ENCODE data around the gene UQCC3. TPM values are rescaled to one million over a fixed set of nuclear protein-coding genes. Genes with fewer than 3 reads are reported as not detected.
"Not testable (repeated sequence)": the region's sequence is repeated elsewhere in the genome, so short reads cannot be mapped to it uniquely, and the experiment has no call there.

UQCC3 gene
- total and polyA plus RNA-seq, 4 donors, result 8.6 to 20.1 (median 9.5) TPM

- H3K27me3 ChIP-seq (ENCODE audit: control insufficient read depth in 3 of 3, insufficient read depth in 3 of 3, low read length in 2 of 3), result no peaks in the 10 kb centered on the region
- peaks cover 11 to 20% (median 17%) of the 10 kb centered on the region in 5 donors for H3K4me1 ChIP-seq (ENCODE audit: control insufficient read depth in 5 of 5, insufficient read depth in 5 of 5, low read length in 5 of 5)
- no peaks in the 10 kb centered on the region for H3K9me3 ChIP-seq (ENCODE audit: control insufficient read depth in 4 of 4, insufficient read depth in 3 of 4, low read length in 3 of 4)
- DNase-seq (no peak), ATAC-seq (ENCODE audit: insufficient read depth, low FRiP score) (peak; percentile 6)
- WGBS, 2 donors, result 1 to 2% methylated on average over 17 of the region's 17 CpGs
- peak overlapping the region; percentile 65 for H3K4me3 ChIP-seq
- peak overlapping the region; percentile 76 to 89 for H3K27ac ChIP-seq (ENCODE audit: low read depth in 1 of 2, low read length in 1 of 2)
- H3K9ac ChIP-seq (ENCODE audit: insufficient read depth in 1 of 2, low read length in 2 of 2), result peak overlapping the region; percentile 86 to 95
- TF ChIP-seq CTCF (IDR thresholded peaks at IDR 0.05; ENCODE audit: control extremely low read depth, extremely low read depth), result no peak
- H3K36me3 ChIP-seq (ENCODE audit: control insufficient read depth in 4 of 4, insufficient read depth in 4 of 4, low read length in 4 of 4), result peaks cover 0 to 20% (median 13%) of the 10 kb centered on the region in 4 donors
These were observed 251 bp upstream of the UQCC3 start for GRCh38 chr11:62671236-62671607.

GRCh38 chr11:62673196-62673525 lies 1.7 kb downstream of the UQCC3 start:
- WGBS, 2 donors, result 90 to 96% methylated on average over 2 of the region's 2 CpGs
- TF ChIP-seq CTCF (IDR thresholded peaks at IDR 0.05; ENCODE audit: control extremely low read depth, extremely low read depth), result no peak
- H3K36me3 ChIP-seq (ENCODE audit: control insufficient read depth in 4 of 4, insufficient read depth in 4 of 4, low read length in 4 of 4), result peaks cover 0 to 19% (median 8%) of the 10 kb centered on the region in 4 donors
- no peak overlapping the region for H3K27ac ChIP-seq (ENCODE audit: low read depth in 1 of 2, low read length in 1 of 2)
- no peaks in the 10 kb centered on the region for H3K9me3 ChIP-seq (ENCODE audit: control insufficient read depth in 4 of 4, insufficient read depth in 3 of 4, low read length in 3 of 4)
- no peaks in the 10 kb centered on the region for H3K27me3 ChIP-seq (ENCODE audit: control insufficient read depth in 3 of 3, insufficient read depth in 3 of 3, low read length in 2 of 3)
- H3K4me3 ChIP-seq, result no peak overlapping the region
- H3K9ac ChIP-seq (ENCODE audit: insufficient read depth in 1 of 2, low read length in 2 of 2), result no peak overlapping the region
- DNase-seq (no peak), ATAC-seq (ENCODE audit: insufficient read depth, low FRiP score) (no peak)
- peaks cover 5 to 14% (median 7%) of the 10 kb centered on the region in 5 donors for H3K4me1 ChIP-seq (ENCODE audit: control insufficient read depth in 5 of 5, insufficient read depth in 5 of 5, low read length in 5 of 5)

- not testable (repeated sequence) for H3K27me3 ChIP-seq (ENCODE audit: control insufficient read depth in 3 of 3, insufficient read depth in 3 of 3, low read length in 2 of 3); H3K9ac ChIP-seq (ENCODE audit: insufficient read depth in 1 of 2, low read length in 2 of 2); H3K9me3 ChIP-seq (ENCODE audit: control insufficient read depth in 4 of 4, insufficient read depth in 3 of 4, low read length in 3 of 4); DNase-seq; H3K4me3 ChIP-seq; H3K27ac ChIP-seq (ENCODE audit: low read depth in 1 of 2, low read length in 1 of 2); ATAC-seq (ENCODE audit: insufficient read depth, low FRiP score)
- 94 to 96% methylated on average over 10 of the region's 10 CpGs for WGBS, 2 donors
- peaks cover 2 to 18% (median 7%) of the 10 kb centered on the region in 4 donors for H3K36me3 ChIP-seq (ENCODE audit: control insufficient read depth in 4 of 4, insufficient read depth in 4 of 4, low read length in 4 of 4)
- H3K4me1 ChIP-seq (ENCODE audit: control insufficient read depth in 5 of 5, insufficient read depth in 5 of 5, low read length in 5 of 5), result peaks cover 7 to 16% (median 7%) of the 10 kb centered on the region in 5 donors
These were observed 3.9 kb downstream of the UQCC3 start for GRCh38 chr11:62675415-62675814.

- H3K36me3 ChIP-seq (ENCODE audit: control insufficient read depth in 4 of 4, insufficient read depth in 4 of 4, low read length in 4 of 4), result peaks cover 2 to 18% (median 7%) of the 10 kb centered on the region in 4 donors
- H3K4me1 ChIP-seq (ENCODE audit: control insufficient read depth in 5 of 5, insufficient read depth in 5 of 5, low read length in 5 of 5), result peaks cover 0 to 16% (median 7%) of the 10 kb centered on the region in 5 donors
These were observed 5.2 kb downstream of the UQCC3 start for GRCh38 chr11:62676698-62677097.

More at GRCh38 chr11:62676698-62677097, 5.2 kb downstream of the UQCC3 start:
- no peak for DNase-seq
- Histone ChIP-seq H3K27ac (ENCODE audit: low read depth in 1 of 2, low read length in 1 of 2) (peak overlapping the region in 1 of 2 donors; percentile 41), H3K27me3 (ENCODE audit: control insufficient read depth in 3 of 3, insufficient read depth in 3 of 3, low read length in 2 of 3) (no peaks in the 10 kb centered on the region), H3K9me3 (ENCODE audit: control insufficient read depth in 4 of 4, insufficient read depth in 3 of 4, low read length in 3 of 4) (no peaks in the 10 kb centered on the region), H3K4me3 (no peak overlapping the region), H3K9ac (ENCODE audit: insufficient read depth in 1 of 2, low read length in 2 of 2) (no peak overlapping the region)
- no peak for TF ChIP-seq CTCF (IDR thresholded peaks at IDR 0.05; ENCODE audit: control extremely low read depth, extremely low read depth)
- no peak for ATAC-seq (ENCODE audit: insufficient read depth, low FRiP score)
- 54 to 61% methylated on average over 6 of the region's 6 CpGs for WGBS, 2 donors
